ENCODE measurements around the gene IPP.
"Not testable (repeated sequence)": the region's sequence is repeated elsewhere in the genome, so short reads cannot be mapped to it uniquely, and the experiment has no call there.

The IPP gene

GRCh38 chr1:45739641-45740156, 10.8 kb downstream of the IPP start:
- DNase-seq, result not testable (repeated sequence)

- DNase-seq, result no peak
These were observed 11.3 kb downstream of the IPP start for GRCh38 chr1:45739137-45739536.

- no peak for DNase-seq
These were observed 19.6 kb downstream of the IPP start for GRCh38 chr1:45730780-45731319.

GRCh38 chr1:45730075-45730779, 20.2 kb downstream of the IPP start:
- DNase-seq, result peak; percentile 45 to 72 (median 68)

GRCh38 chr1:45726007-45726406, 24.4 kb downstream of the IPP start:
- DNase-seq, result not testable (repeated sequence)

GRCh38 chr1:45723248-45723930, 27.1 kb downstream of the IPP start:
- DNase-seq, result peak in 1 of 4 experiments; percentile 17

GRCh38 chr1:45722809-45723208, 27.6 kb downstream of the IPP start:
- DNase-seq, result peak; percentile 18 to 63 (median 48)

- no peak for DNase-seq
These were observed 29.2 kb downstream of the IPP start for GRCh38 chr1:45721207-45721606.

- no peak for DNase-seq
These were observed 32.2 kb downstream of the IPP start for GRCh38 chr1:45718289-45718688.

GRCh38 chr1:45717386-45717785, 33.1 kb downstream of the IPP start:
- not testable (repeated sequence) for DNase-seq

GRCh38 chr1:45716700-45717099, 33.8 kb downstream of the IPP start:
- no peak for DNase-seq

- DNase-seq, result no peak
These were observed 36.7 kb downstream of the IPP start for GRCh38 chr1:45713711-45714110.

- DNase-seq, result no peak
These were observed 45.8 kb downstream of the IPP start for GRCh38 chr1:45704637-45705036.

- DNase-seq, result no peak
These were observed 55.6 kb downstream of the IPP start for GRCh38 chr1:45694823-45695222.

GRCh38 chr1:45693811-45694210, 56.6 kb downstream of the IPP start:
- DNase-seq, result not testable (repeated sequence)

GRCh38 chr1:45687754-45688740, 62.4 kb downstream of the IPP start, which contains the start of gene TMEM69:
TMEM69 (plus strand) TSS chr1:45688181; CDS start chr1:45691069, 2,888 bp downstream.
- DNase-seq, result peak; percentile 90 to 94 (median 91)

- DNase-seq, result peak; percentile 99 to 100 (median 99)
These were observed 63.3 kb downstream of the IPP start for GRCh38 chr1:45687014-45687753.

- DNase-seq, result peak; percentile 98 to 99 (median 98)
These were observed 64.0 kb downstream of the IPP start, which contains the start of gene GPBP1L1 for GRCh38 chr1:45686288-45687013. GPBP1L1 (minus strand) TSS chr1:45686533; CDS start chr1:45659087, 27,446 bp downstream.

GRCh38 chr1:45686015-45686287, 64.5 kb downstream of the IPP start:
- DNase-seq, result peak; percentile 51 to 71 (median 54)

- peak; percentile 38 to 57 (median 50) for DNase-seq
These were observed 65.0 kb downstream of the IPP start for GRCh38 chr1:45685308-45686014.

Measured in suppressor macrophage (primary cell).